Neural cell (in vitro differentiated cells): ENCODE data around the gene WFDC10B. TPM values are rescaled to one million over a fixed set of nuclear protein-coding genes. Genes with fewer than 3 reads are reported as not detected.
"Not testable (repeated sequence)": the region's sequence is repeated elsewhere in the genome, so short reads cannot be mapped to it uniquely, and the experiment has no call there.

Source experiments
- H2AFZ ChIP-seq: fragments of 200-600, 300-800 bp; sonication (generic), shearing (Covaris generic); 2 replicates; pipeline ENCODE4 v1.6.0; 2014; ENCODE audit warnings: low read depth, mild to moderate bottlenecking, antibody characterized with exemption, low read length, moderate library complexity
- H3F3A ChIP-seq: fragments of 200-600 bp; shearing (Covaris generic); 2 replicates; pipeline ENCODE4 v1.6.1; 2016; ENCODE audit warnings: mild to moderate bottlenecking, moderate library complexity, mixed read lengths, antibody characterized with exemption, low read length; ENCODE audit not compliant: insufficient read depth, poor library complexity, severe bottlenecking
- H3K27ac ChIP-seq: fragments of 200-600, 300-800 bp; sonication (generic), shearing (Covaris generic); 2 replicates; pipeline ENCODE4 v1.5.1; 2014; ENCODE audit warnings: mild to moderate bottlenecking, low read length, moderate library complexity
- H3K27me3 ChIP-seq: fragments of 300-800, 200-600 bp; sonication (generic), shearing (Covaris generic); 2 replicates; pipeline ENCODE4 v1.6.0; 2014; ENCODE audit warnings: mild to moderate bottlenecking, low read depth, low read length, moderate library complexity; ENCODE audit not compliant: insufficient read depth
- H3K36me3 ChIP-seq: fragments of 300-800, 200-600 bp; sonication (generic), shearing (Covaris generic); 2 replicates; pipeline ENCODE4 v1.5.1; 2014; ENCODE audit warnings: mild to moderate bottlenecking, antibody characterized with exemption, low read length, moderate library complexity; ENCODE audit not compliant: insufficient read depth
- H3K4me2 ChIP-seq: fragments of 300-800, 200-600 bp; sonication (generic), shearing (Covaris generic); 2 replicates; pipeline ENCODE4 v1.6.0; 2014; ENCODE audit warnings: mild to moderate bottlenecking, low read length
- H3K4me3 ChIP-seq: fragments of 300-800, 200-600 bp; sonication (generic), shearing (Covaris generic); 2 replicates; pipeline ENCODE4 v1.5.1; 2014; ENCODE audit warnings: mild to moderate bottlenecking, low read length, moderate library complexity
- H3K79me2 ChIP-seq: fragments of 200-600 bp; shearing (Covaris generic); replicated peaks from 2 replicates; pipeline ENCODE4 v1.6.0; 2014; ENCODE audit warnings: mild to moderate bottlenecking, low read length, moderate library complexity; ENCODE audit not compliant: insufficient read depth
- H3K9ac ChIP-seq: fragments of 300-800, 200-600 bp; sonication (generic), shearing (Covaris generic); 2 replicates; pipeline ENCODE4 v1.6.1; 2016; ENCODE audit warnings: mild to moderate bottlenecking, low read length, mixed read lengths
- H3K9me2 ChIP-seq: fragments of 200-600 bp; shearing (Covaris generic); 2 replicates; pipeline ENCODE4 v1.6.1; 2016; ENCODE audit warnings: mild to moderate bottlenecking, low read length, mixed read lengths; ENCODE audit not compliant: insufficient read depth
- H3K9me3 ChIP-seq: fragments of 200-600, 300-800 bp; sonication (generic), shearing (Covaris generic); 2 replicates; pipeline ENCODE4 v1.6.1; 2016; ENCODE audit warnings: mild to moderate bottlenecking, mixed run types, low read length, moderate library complexity, mixed read lengths
- H4K20me1 ChIP-seq: fragments of 200-600 bp; shearing (Covaris generic); 2 replicates; pipeline ENCODE4 v1.6.1; 2016; ENCODE audit warnings: mild to moderate bottlenecking, mixed run types; ENCODE audit not compliant: insufficient read depth
- CTCF ChIP-seq: fragments of 450-650 bp; IDR thresholded peaks from 2 replicates; pipeline ENCODE4 v1.5.1; 2014; ENCODE audit warnings: antibody characterized with exemption, mild to moderate bottlenecking, moderate library complexity; ENCODE audit not compliant: poor library complexity, severe bottlenecking
- EP300 ChIP-seq: fragments of 450-650 bp; conservative IDR thresholded peaks from 2 replicates; pipeline ENCODE4 v1.6.1; 2014; ENCODE audit warnings: antibody characterized with exemption, mild to moderate bottlenecking, moderate library complexity; ENCODE audit not compliant: poor library complexity, severe bottlenecking
- EZH2 ChIP-seq: fragments of 200-600, 300-800 bp; shearing (Covaris generic), sonication (generic); IDR thresholded peaks from 2 replicates; pipeline ENCODE4 v1.6.1; 2014; ENCODE audit warnings: antibody characterized with exemption, low read length, borderline replicate concordance, mild to moderate bottlenecking; ENCODE audit not compliant: insufficient read depth, poor library complexity, severe bottlenecking
- MXI1 ChIP-seq: fragments of 450-650 bp; conservative IDR thresholded peaks from 2 replicates; pipeline ENCODE4 v1.6.1; 2014; ENCODE audit warnings: antibody characterized with exemption, mild to moderate bottlenecking; ENCODE audit not compliant: poor library complexity, severe bottlenecking
- POLR2AphosphoS5 ChIP-seq: IDR thresholded peaks from 2 replicates; pipeline ENCODE4 v1.6.1; 2012
- RAD21 ChIP-seq: fragments of 450-650 bp; conservative IDR thresholded peaks from 2 replicates; pipeline ENCODE4 v1.6.1; 2014; ENCODE audit warnings: antibody characterized with exemption, mild to moderate bottlenecking, moderate library complexity
- REST ChIP-seq: IDR thresholded peaks from 2 replicates; pipeline ENCODE4 v1.6.1; 2012; ENCODE audit warnings: borderline replicate concordance
- SMC3 ChIP-seq: fragments of 450-650 bp; conservative IDR thresholded peaks from 2 replicates; pipeline ENCODE4 v1.6.1; 2014; ENCODE audit warnings: antibody characterized with exemption, mild to moderate bottlenecking, moderate library complexity; ENCODE audit not compliant: poor library complexity
- TAF1 ChIP-seq: IDR thresholded peaks from 2 replicates; pipeline ENCODE4 v1.6.1; 2012; ENCODE audit warnings: low read depth
- polyA plus RNA-seq: library from polyadenylated mRNA; depleted of rRNA; stranded (reverse); fragments of >200 nt; gene quantifications from 2 replicates; pipeline ENCODE4 v1.2.3, GENCODE V29; 2014

WFDC10B gene
- polyA plus RNA-seq, 1 donor from 2014 or later: not detected

- H2AFZ ChIP-seq: no peak overlapping the region
- no peak overlapping the region for H3K4me2 ChIP-seq
- H3F3A ChIP-seq: no peaks in the 10 kb centered on the region
- no peaks in the 10 kb centered on the region for H3K36me3 ChIP-seq
- H3K27ac ChIP-seq: no peak overlapping the region
- H3K27me3 ChIP-seq: no peaks in the 10 kb centered on the region
- no peaks in the 10 kb centered on the region for H3K9me2 ChIP-seq
- H3K4me3 ChIP-seq: no peak overlapping the region
- TF ChIP-seq RAD21: no peak
- TF ChIP-seq EZH2: no peak
- TF ChIP-seq POLR2AphosphoS5: no peak
- TF ChIP-seq CTCF: no peak
- H3K9ac ChIP-seq: no peak overlapping the region
- no peaks in the 10 kb centered on the region for H4K20me1 ChIP-seq
- no peaks in the 10 kb centered on the region for H3K79me2 ChIP-seq
- no peaks in the 10 kb centered on the region for H3K9me3 ChIP-seq
These were observed 57.9 kb downstream of the WFDC10B start for GRCh38 chr20:45646875-45647274.

GRCh38 chr20:45645869-45646268, 59.0 kb downstream of the WFDC10B start:
- H3F3A ChIP-seq, H3K4me3 ChIP-seq, H3K36me3 ChIP-seq, H2AFZ ChIP-seq, H3K79me2 ChIP-seq, H3K4me2 ChIP-seq, H3K27me3 ChIP-seq, H3K27ac ChIP-seq, H3K9me2 ChIP-seq, H4K20me1 ChIP-seq, H3K9ac ChIP-seq, H3K9me3 ChIP-seq: not testable (repeated sequence)

GRCh38 chr20:45641076-45641475, 63.7 kb downstream of the WFDC10B start:
- H3K27ac ChIP-seq, H3K9me3 ChIP-seq, H3F3A ChIP-seq, H4K20me1 ChIP-seq, H3K4me3 ChIP-seq, H3K9me2 ChIP-seq, H3K79me2 ChIP-seq, H3K27me3 ChIP-seq, H3K4me2 ChIP-seq, H3K9ac ChIP-seq, H3K36me3 ChIP-seq, H2AFZ ChIP-seq: not testable (repeated sequence)

- no peak overlapping the region for H2AFZ ChIP-seq
- no peaks in the 10 kb centered on the region for H4K20me1 ChIP-seq
- no peaks in the 10 kb centered on the region for H3K79me2 ChIP-seq
- no peaks in the 10 kb centered on the region for H3K9me3 ChIP-seq
- no peaks in the 10 kb centered on the region for H3K27me3 ChIP-seq
- H3K9ac ChIP-seq: no peak overlapping the region
- no peaks in the 10 kb centered on the region for H3K36me3 ChIP-seq
- H3K4me3 ChIP-seq: no peak overlapping the region
- no peak overlapping the region for H3K4me2 ChIP-seq
- TF ChIP-seq CTCF (no peak), SMC3 (no peak), EZH2 (no peak), EP300 (no peak), MXI1 (no peak), REST (no peak), TAF1 (no peak), POLR2AphosphoS5 (no peak), RAD21 (no peak)
- no peaks in the 10 kb centered on the region for H3F3A ChIP-seq
- no peaks in the 10 kb centered on the region for H3K9me2 ChIP-seq
- no peak overlapping the region for H3K27ac ChIP-seq
These were observed 65.1 kb downstream of the WFDC10B start for GRCh38 chr20:45639687-45640086.
